GM12891 (cell line): ENCODE measurements around the gene NSFL1C.

ENCODE experiments used
- POLR2A ChIP-seq: IDR thresholded peaks from 2 replicates; pipeline ENCODE4 v1.6.1; 2011; ENCODE audit warnings: low read depth, low read length, control low read depth
- POLR2AphosphoS5 ChIP-seq: IDR thresholded peaks from 2 replicates; pipeline ENCODE4 v1.6.1; 2011; ENCODE audit warnings: low read depth, low read length, control low read depth
- SPI1 ChIP-seq: IDR thresholded peaks from 2 replicates; pipeline ENCODE4 v1.6.1; 2011; ENCODE audit warnings: low read depth, low read length, control low read depth
- TAF1 ChIP-seq: IDR thresholded peaks from 2 replicates; pipeline ENCODE4 v1.6.1; 2011; ENCODE audit warnings: low read depth, low read length, control low read depth

DNA sequence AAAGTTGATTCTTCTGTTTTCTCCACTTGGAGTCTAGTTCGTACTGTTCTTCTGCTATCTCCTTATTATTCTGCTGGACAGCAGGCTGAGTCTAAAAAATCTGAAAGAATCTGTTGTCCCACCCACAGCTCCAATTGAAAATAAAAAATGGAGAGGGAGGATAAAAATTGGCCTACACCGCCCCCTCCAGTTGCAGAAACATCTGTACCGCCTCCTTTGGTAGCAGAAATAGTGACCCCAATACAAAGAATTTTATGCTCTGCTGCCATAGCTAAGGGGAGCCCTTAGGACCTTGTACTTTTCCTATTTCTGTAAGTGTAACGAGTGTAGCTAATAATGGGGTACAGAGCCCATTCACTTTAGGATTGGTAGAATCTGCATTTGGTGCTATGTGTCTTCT is 68.9 kb downstream of the NSFL1C start:
- TF ChIP-seq POLR2A = no peak
- no peak for TF ChIP-seq TAF1
- TF ChIP-seq POLR2AphosphoS5 = no peak
- TF ChIP-seq SPI1 = no peak
